ENCODE data around the gene XG. TPM values are rescaled to one million over a fixed set of nuclear protein-coding genes. Genes with fewer than 3 reads are reported as not detected.

XG gene
- total and polyA plus RNA-seq, 9 of the 15 experiments (the other 6 are each of a cell fraction or from before 2014, with no cell fraction given) = 0.03 to 0.12 TPM; not detected in 7

- TF ChIP-seq ZBTB40 (IDR thresholded peaks at IDR 0.05) = no peak
- no peak for TF ChIP-seq ZBTB40 (CRISPR knock-in tag; IDR thresholded peaks at IDR 0.05)
- TF ChIP-seq IRF1 (CRISPR knock-in tag; IDR thresholded peaks at IDR 0.05; ENCODE audit: borderline replicate concordance) = no peak
- no peak for TF ChIP-seq PHF21A (IDR thresholded peaks at IDR 0.05; ENCODE audit: borderline replicate concordance, low read depth)
Measured at GRCh38 chrX:2712428-2712827, 39.4 kb upstream of the XG start (continued).
